OCI-LY1 (cell line): ENCODE measurements around the gene ARL11.

ENCODE experiments used
- EZH2 ChIP-seq: fragments of 200-600 bp; sonication (generic), shearing (Covaris generic); IDR thresholded peaks from 2 replicates; pipeline ENCODE4 v1.8.0; 2017; ENCODE audit warnings: borderline replicate concordance, mixed run types, mild to moderate bottlenecking, antibody characterized with exemption, low read length, moderate library complexity, mixed read lengths
- TF ChIP-seq, protein P1 (sequence below): fragments of 200-600 bp; sonication (generic), shearing (Covaris generic); IDR thresholded peaks from 2 replicates; pipeline ENCODE4 v1.5.1; 2017; ENCODE audit warnings: mild to moderate bottlenecking, antibody characterized with exemption, low read length, moderate library complexity, mixed read lengths

DNA sequence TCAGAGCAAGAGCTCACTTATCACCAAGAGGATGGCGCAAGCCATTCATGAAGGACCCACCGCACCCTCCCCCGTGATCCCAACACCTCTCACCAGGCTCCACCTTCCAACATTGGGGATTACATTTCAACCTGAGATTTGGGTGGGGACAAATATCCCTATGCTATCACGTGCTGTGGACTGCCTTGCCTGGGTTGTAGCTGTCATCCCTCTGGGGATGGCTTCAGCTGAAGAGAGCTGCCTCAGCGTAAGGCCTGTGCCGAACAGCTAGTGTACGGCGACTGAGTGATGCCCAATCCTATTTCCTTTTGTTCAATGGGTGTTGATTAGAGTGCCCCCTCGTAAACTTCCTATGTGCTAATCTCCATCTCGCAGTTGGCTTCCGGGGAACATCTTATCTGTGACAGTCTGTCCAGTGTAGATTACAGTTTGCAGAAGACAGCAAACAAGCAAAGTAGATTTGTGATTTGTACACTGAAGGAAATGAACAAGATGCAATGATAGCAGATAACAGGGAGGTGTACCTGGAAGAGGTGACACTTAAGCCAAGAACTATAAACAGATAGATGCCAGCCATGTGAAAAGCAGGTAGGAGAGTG lies 31.2 kb upstream of the ARL11 start:
- TF ChIP-seq, protein P1, sequence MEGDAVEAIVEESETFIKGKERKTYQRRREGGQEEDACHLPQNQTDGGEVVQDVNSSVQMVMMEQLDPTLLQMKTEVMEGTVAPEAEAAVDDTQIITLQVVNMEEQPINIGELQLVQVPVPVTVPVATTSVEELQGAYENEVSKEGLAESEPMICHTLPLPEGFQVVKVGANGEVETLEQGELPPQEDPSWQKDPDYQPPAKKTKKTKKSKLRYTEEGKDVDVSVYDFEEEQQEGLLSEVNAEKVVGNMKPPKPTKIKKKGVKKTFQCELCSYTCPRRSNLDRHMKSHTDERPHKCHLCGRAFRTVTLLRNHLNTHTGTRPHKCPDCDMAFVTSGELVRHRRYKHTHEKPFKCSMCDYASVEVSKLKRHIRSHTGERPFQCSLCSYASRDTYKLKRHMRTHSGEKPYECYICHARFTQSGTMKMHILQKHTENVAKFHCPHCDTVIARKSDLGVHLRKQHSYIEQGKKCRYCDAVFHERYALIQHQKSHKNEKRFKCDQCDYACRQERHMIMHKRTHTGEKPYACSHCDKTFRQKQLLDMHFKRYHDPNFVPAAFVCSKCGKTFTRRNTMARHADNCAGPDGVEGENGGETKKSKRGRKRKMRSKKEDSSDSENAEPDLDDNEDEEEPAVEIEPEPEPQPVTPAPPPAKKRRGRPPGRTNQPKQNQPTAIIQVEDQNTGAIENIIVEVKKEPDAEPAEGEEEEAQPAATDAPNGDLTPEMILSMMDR = no peak
- TF ChIP-seq EZH2 = no peak
